Neuronal stem cell (in vitro differentiated cells): Measurements from ENCODE around the gene TSHZ2.

Experiments
- DNase-seq: peaks from one replicate; pipeline ENCODE4 v3.0.0-alpha.2; 2013; ENCODE audit warnings: low spot score
- H2AFZ ChIP-seq: one replicate; pipeline ENCODE4 v1.6.1; 2013; ENCODE audit warnings: mild to moderate bottlenecking, low read length, inconsistent platforms
- H2AK5ac ChIP-seq: 2 replicates; pipeline ENCODE4 v1.6.1; 2013; ENCODE audit warnings: low read depth, mild to moderate bottlenecking, inconsistent platforms, low read length, moderate library complexity, mixed read lengths
- H2BK120ac ChIP-seq: 2 replicates; pipeline ENCODE4 v1.6.1; 2013; ENCODE audit warnings: low read depth, mild to moderate bottlenecking, inconsistent platforms, low read length, moderate library complexity, mixed read lengths
- H2BK12ac ChIP-seq: one replicate; pipeline ENCODE4 v1.6.1; 2013; ENCODE audit warnings: low read length, inconsistent platforms
- H2BK15ac ChIP-seq: 2 replicates; pipeline ENCODE4 v1.6.1; 2013; ENCODE audit warnings: mild to moderate bottlenecking, low read length, inconsistent platforms, mixed read lengths
- H2BK5ac ChIP-seq: one replicate; pipeline ENCODE4 v1.6.1; 2013; ENCODE audit warnings: inconsistent platforms, mild to moderate bottlenecking, low read length, moderate library complexity
- H3K14ac ChIP-seq: one replicate; pipeline ENCODE4 v1.6.1; 2013; ENCODE audit warnings: low read length, inconsistent platforms
- H3K18ac ChIP-seq: 2 replicates; pipeline ENCODE4 v1.6.1; 2013; ENCODE audit warnings: low read length, inconsistent platforms
- H3K23ac ChIP-seq: 2 replicates; pipeline ENCODE4 v1.6.1; 2013; ENCODE audit warnings: low read depth, mild to moderate bottlenecking, mixed read lengths, low read length, inconsistent platforms; ENCODE audit not compliant: poor library complexity
- H3K27ac ChIP-seq: replicated peaks from 3 replicates; pipeline ENCODE4 v1.5.1; 2013; ENCODE audit warnings: low read length, inconsistent platforms
- H3K27me3 ChIP-seq, 3 experiments: 2 replicates each; pipeline ENCODE4 v1.6.1; 2013; ENCODE audit warnings: low read length in 3 of 3, mild to moderate bottlenecking in 2 of 3, inconsistent platforms in 1 of 3, low read depth in 1 of 3, mixed read lengths in 1 of 3, moderate library complexity in 1 of 3; ENCODE audit not compliant: control insufficient read depth in 3 of 3, insufficient read depth in 3 of 3
- H3K36me3 ChIP-seq, 2 donors: replicated peaks in 1 of 2; 2 replicates each; pipeline ENCODE4 v1.6.1; 2013; ENCODE audit warnings: low read length in 2 of 2; ENCODE audit not compliant: control insufficient read depth in 2 of 2, insufficient read depth in 2 of 2
- H3K4ac ChIP-seq: 2 replicates; pipeline ENCODE4 v1.6.1; 2013; ENCODE audit warnings: inconsistent platforms, mild to moderate bottlenecking, low read length, moderate library complexity
- H3K4me1 ChIP-seq, 2 donors: 1 replicate in 1 of 2; 2 replicates in 1 of 2; pipeline ENCODE4 v1.6.1; 2013; ENCODE audit warnings: low read length in 2 of 2, low read depth in 1 of 2; ENCODE audit not compliant: control insufficient read depth in 2 of 2, insufficient read depth in 1 of 2
- H3K4me2 ChIP-seq: one replicate; pipeline ENCODE4 v1.6.1; 2013; ENCODE audit warnings: mild to moderate bottlenecking, low read length, inconsistent platforms; ENCODE audit not compliant: insufficient read depth, poor library complexity, severe bottlenecking
- H3K4me3 ChIP-seq, 2 donors: 2 replicates each; pipeline ENCODE4 v1.5.1; 2013; ENCODE audit warnings: low read length in 2 of 2, mild to moderate bottlenecking in 2 of 2, inconsistent platforms in 1 of 2, moderate library complexity in 1 of 2
- H3K79me1 ChIP-seq: one replicate; pipeline ENCODE4 v1.6.1; 2013; ENCODE audit warnings: low read depth, mild to moderate bottlenecking, inconsistent platforms, low read length, moderate library complexity
- H3K9ac ChIP-seq: one replicate; pipeline ENCODE4 v1.6.1; 2013; ENCODE audit warnings: mild to moderate bottlenecking, low read depth, low read length, inconsistent platforms; ENCODE audit not compliant: poor library complexity
- H3K9me3 ChIP-seq, 2 donors: replicated peaks in 1 of 2; 2 replicates each; pipeline versions ENCODE3 to v1.6.1; 2013; ENCODE audit warnings: low read length in 2 of 2, mild to moderate bottlenecking in 2 of 2, inconsistent platforms in 1 of 2, low read depth in 1 of 2, mixed read lengths in 1 of 2, moderate library complexity in 1 of 2; ENCODE audit not compliant: control insufficient read depth in 2 of 2, insufficient read depth in 1 of 2
- H4K8ac ChIP-seq: one replicate; pipeline ENCODE4 v1.6.1; 2013; ENCODE audit warnings: low read depth, mild to moderate bottlenecking, inconsistent platforms, low read length, moderate library complexity
- H4K91ac ChIP-seq: one replicate; pipeline ENCODE4 v1.6.1; 2013; ENCODE audit warnings: low read length, low read depth, mild to moderate bottlenecking, inconsistent platforms; ENCODE audit not compliant: poor library complexity
- WGBS, 2 donors: extraction: QIAGEN DNeasy Blood & Tissue Kit; methylation state at CpG; one replicate each; pipeline ENCODE4 v1.1.7; 2013; ENCODE audit warnings: missing lambda C conversion rate in 2 of 2, mixed read lengths in 1 of 2; ENCODE audit not compliant: insufficient read length in 2 of 2, insufficient replicate concordance in 1 of 2; ENCODE audit errors: extremely low coverage in 2 of 2; 5-methylcytosine and 5-hydroxymethylcytosine counted together

Gene TSHZ2

GRCh38 chr20:53287357-53288042 is 315.3 kb downstream of the TSHZ2 start:
- DNase-seq: no peak
- no peak overlapping the region for H3K18ac ChIP-seq
- H3K4me1 ChIP-seq: peaks cover 0 to 15% of the 10 kb centered on the region in 2 donors
- no peak overlapping the region for H3K23ac ChIP-seq
- H3K9me3 ChIP-seq: no peaks in the 10 kb centered on the region
- no peaks in the 10 kb centered on the region for H3K79me1 ChIP-seq
- H3K27me3 ChIP-seq: no peaks in the 10 kb centered on the region
- H2AK5ac ChIP-seq: no peak overlapping the region
- H2BK120ac ChIP-seq: no peak overlapping the region
- no peak overlapping the region for H2BK15ac ChIP-seq
- no peak overlapping the region for H2BK12ac ChIP-seq
- H4K91ac ChIP-seq: no peak overlapping the region
- H3K4me2 ChIP-seq: no peak overlapping the region
- H4K8ac ChIP-seq: no peak overlapping the region
- H3K4ac ChIP-seq: no peak overlapping the region
- H2BK5ac ChIP-seq: no peak overlapping the region
- no CpG with 5 or more reads among the region's 2 CpGs for WGBS, 2 donors
- no peaks in the 10 kb centered on the region for H3K36me3 ChIP-seq
- H3K9ac ChIP-seq: no peak overlapping the region
- no peak overlapping the region for H2AFZ ChIP-seq
- no peak overlapping the region for H3K27ac ChIP-seq
- no peak overlapping the region for H3K4me3 ChIP-seq
- H3K14ac ChIP-seq: no peak overlapping the region

DNA sequence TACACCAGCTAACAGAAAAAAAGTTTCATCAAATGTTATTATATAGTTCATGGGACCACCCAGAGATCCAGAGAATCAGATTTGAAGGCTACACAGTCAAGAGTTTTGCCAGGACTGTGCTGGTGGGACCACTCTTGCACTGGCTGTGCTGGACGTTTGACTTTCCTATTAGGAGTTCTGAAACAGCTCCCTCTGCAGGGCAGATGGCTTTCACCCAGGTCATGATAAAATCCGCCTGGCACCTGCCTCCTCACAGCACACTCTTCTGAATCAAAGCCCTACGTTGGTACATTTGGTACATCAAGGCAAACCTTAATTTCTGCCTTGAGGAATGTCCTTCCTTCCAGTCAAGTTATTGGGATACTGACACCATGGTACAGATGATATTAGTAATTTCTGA is 319.4 kb downstream of the TSHZ2 start:
- Histone ChIP-seq H3K14ac (no peak overlapping the region), H3K27me3 (no peaks in the 10 kb centered on the region), H2BK12ac (no peak overlapping the region), H3K4ac (no peak overlapping the region), H4K8ac (no peak overlapping the region), H3K27ac (no peak overlapping the region), H2BK120ac (no peak overlapping the region), H3K18ac (no peak overlapping the region), H3K79me1 (no peaks in the 10 kb centered on the region), H3K23ac (no peak overlapping the region), H3K9ac (no peak overlapping the region), H3K4me2 (no peak overlapping the region), H4K91ac (no peak overlapping the region), H2AFZ (no peak overlapping the region), H2BK5ac (no peak overlapping the region), H3K36me3 (no peaks in the 10 kb centered on the region), H3K9me3 (no peaks in the 10 kb centered on the region), H2BK15ac (no peak overlapping the region), H3K4me1 (peaks cover 0 to 2% of the 10 kb centered on the region in 2 donors), H2AK5ac (no peak overlapping the region), H3K4me3 (no peak overlapping the region)
- DNase-seq: no peak
- no CpG with 5 or more reads among the region's 3 CpGs for WGBS, 2 donors

GRCh38 chr20:53292347-53292746 is 320.2 kb downstream of the TSHZ2 start:
- H2BK15ac ChIP-seq: no peak overlapping the region
- H3K4me2 ChIP-seq: no peak overlapping the region
- H3K27me3 ChIP-seq: no peaks in the 10 kb centered on the region
- no peak overlapping the region for H3K23ac ChIP-seq
- no peak for DNase-seq
- H3K27ac ChIP-seq: no peak overlapping the region
- no peak overlapping the region for H2BK120ac ChIP-seq
- H3K36me3 ChIP-seq: no peaks in the 10 kb centered on the region
- H3K9me3 ChIP-seq: no peaks in the 10 kb centered on the region
- H3K9ac ChIP-seq: no peak overlapping the region
- no peak overlapping the region for H3K4ac ChIP-seq
- no peak overlapping the region for H2BK5ac ChIP-seq
- H3K14ac ChIP-seq: no peak overlapping the region
- H2AFZ ChIP-seq: no peak overlapping the region
- no peak overlapping the region for H2AK5ac ChIP-seq
- H3K18ac ChIP-seq: no peak overlapping the region
- peaks cover 0 to 2% of the 10 kb centered on the region in 2 donors for H3K4me1 ChIP-seq
- no peak overlapping the region for H4K91ac ChIP-seq
- H3K4me3 ChIP-seq: no peak overlapping the region
- H4K8ac ChIP-seq: no peak overlapping the region
- WGBS, 2 donors: no CpG with 5 or more reads among the region's 1 CpG
- H3K79me1 ChIP-seq: no peaks in the 10 kb centered on the region
- H2BK12ac ChIP-seq: no peak overlapping the region

DNA sequence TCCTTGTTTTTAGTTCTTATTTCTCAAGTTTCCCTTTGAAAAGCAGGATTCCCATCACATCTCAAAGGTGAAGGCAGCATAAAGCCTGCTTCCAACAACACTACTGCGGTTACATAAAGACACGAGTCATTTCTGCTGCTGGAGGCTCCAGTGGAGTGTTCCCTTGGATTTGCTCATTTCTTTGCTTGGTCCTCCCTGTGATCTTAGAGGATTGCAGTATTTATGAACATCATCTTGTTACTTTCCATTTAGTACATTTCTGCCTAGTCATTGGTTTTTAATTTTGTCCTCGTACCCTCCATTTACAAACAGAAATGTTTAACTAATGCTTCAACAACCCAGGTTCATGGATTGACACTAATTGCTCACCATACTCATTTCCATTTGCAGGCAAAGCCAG is 322.6 kb downstream of the TSHZ2 start:
- H3K4me3 ChIP-seq: no peak overlapping the region

More for the DNA sequence above, 322.6 kb downstream of the TSHZ2 start:
- Histone ChIP-seq H2BK5ac (no peak overlapping the region), H4K8ac (no peak overlapping the region), H3K23ac (no peak overlapping the region), H3K18ac (no peak overlapping the region), H2AFZ (no peak overlapping the region), H2BK12ac (no peak overlapping the region), H3K79me1 (no peaks in the 10 kb centered on the region), H2BK15ac (no peak overlapping the region), H3K36me3 (no peaks in the 10 kb centered on the region), H3K9ac (no peak overlapping the region), H3K4me2 (no peak overlapping the region), H3K4ac (no peak overlapping the region), H3K9me3 (no peaks in the 10 kb centered on the region), H3K14ac (no peak overlapping the region), H2AK5ac (no peak overlapping the region), H2BK120ac (no peak overlapping the region), H4K91ac (no peak overlapping the region), H3K27ac (no peak overlapping the region), H3K4me1 (peaks cover 0 to 6% of the 10 kb centered on the region in 2 donors), H3K27me3 (no peaks in the 10 kb centered on the region)
- WGBS, 2 donors: no CpG with 5 or more reads among the region's 3 CpGs
- no peak for DNase-seq
